ENCODE results near the gene PLCH1.

DNA sequence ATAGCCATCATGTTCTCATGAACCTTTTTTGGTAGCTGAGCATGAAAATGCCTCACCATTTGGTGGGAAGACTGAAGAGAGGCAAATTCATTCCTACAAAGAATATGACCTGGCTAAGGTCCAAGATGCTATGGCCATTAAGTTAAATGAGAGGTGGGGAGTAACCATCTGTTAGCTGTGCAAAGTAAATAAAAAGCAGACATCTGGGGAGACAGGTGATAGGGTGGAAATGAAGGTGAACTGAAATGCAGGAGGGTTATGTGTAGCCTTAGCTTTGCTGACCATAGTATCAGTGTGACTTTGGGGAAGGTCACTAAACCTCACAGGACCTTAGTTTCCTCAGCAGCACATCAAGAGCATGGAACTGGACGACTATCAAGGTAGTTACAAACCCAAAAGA lies 340.4 kb downstream of the PLCH1 start:
- TF ChIP-seq POLR2AphosphoS5 (IDR thresholded peaks at IDR 0.05; ENCODE audit: low read depth) (no peak), GABPA (IDR thresholded peaks at IDR 0.05; ENCODE audit: low read depth) (no peak)
- TF ChIP-seq, protein P1, sequence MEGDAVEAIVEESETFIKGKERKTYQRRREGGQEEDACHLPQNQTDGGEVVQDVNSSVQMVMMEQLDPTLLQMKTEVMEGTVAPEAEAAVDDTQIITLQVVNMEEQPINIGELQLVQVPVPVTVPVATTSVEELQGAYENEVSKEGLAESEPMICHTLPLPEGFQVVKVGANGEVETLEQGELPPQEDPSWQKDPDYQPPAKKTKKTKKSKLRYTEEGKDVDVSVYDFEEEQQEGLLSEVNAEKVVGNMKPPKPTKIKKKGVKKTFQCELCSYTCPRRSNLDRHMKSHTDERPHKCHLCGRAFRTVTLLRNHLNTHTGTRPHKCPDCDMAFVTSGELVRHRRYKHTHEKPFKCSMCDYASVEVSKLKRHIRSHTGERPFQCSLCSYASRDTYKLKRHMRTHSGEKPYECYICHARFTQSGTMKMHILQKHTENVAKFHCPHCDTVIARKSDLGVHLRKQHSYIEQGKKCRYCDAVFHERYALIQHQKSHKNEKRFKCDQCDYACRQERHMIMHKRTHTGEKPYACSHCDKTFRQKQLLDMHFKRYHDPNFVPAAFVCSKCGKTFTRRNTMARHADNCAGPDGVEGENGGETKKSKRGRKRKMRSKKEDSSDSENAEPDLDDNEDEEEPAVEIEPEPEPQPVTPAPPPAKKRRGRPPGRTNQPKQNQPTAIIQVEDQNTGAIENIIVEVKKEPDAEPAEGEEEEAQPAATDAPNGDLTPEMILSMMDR (IDR thresholded peaks at IDR 0.05; ENCODE audit: insufficient read depth, low read length) = no peak
- TF ChIP-seq, protein P2, sequence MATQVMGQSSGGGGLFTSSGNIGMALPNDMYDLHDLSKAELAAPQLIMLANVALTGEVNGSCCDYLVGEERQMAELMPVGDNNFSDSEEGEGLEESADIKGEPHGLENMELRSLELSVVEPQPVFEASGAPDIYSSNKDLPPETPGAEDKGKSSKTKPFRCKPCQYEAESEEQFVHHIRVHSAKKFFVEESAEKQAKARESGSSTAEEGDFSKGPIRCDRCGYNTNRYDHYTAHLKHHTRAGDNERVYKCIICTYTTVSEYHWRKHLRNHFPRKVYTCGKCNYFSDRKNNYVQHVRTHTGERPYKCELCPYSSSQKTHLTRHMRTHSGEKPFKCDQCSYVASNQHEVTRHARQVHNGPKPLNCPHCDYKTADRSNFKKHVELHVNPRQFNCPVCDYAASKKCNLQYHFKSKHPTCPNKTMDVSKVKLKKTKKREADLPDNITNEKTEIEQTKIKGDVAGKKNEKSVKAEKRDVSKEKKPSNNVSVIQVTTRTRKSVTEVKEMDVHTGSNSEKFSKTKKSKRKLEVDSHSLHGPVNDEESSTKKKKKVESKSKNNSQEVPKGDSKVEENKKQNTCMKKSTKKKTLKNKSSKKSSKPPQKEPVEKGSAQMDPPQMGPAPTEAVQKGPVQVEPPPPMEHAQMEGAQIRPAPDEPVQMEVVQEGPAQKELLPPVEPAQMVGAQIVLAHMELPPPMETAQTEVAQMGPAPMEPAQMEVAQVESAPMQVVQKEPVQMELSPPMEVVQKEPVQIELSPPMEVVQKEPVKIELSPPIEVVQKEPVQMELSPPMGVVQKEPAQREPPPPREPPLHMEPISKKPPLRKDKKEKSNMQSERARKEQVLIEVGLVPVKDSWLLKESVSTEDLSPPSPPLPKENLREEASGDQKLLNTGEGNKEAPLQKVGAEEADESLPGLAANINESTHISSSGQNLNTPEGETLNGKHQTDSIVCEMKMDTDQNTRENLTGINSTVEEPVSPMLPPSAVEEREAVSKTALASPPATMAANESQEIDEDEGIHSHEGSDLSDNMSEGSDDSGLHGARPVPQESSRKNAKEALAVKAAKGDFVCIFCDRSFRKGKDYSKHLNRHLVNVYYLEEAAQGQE (IDR thresholded peaks at IDR 0.05; ENCODE audit: insufficient replicate concordance, low read depth) = no peak

Data from HL-60 (cell line).